Activated naive CD8-positive, alpha-beta T cell treated with anti-CD3 and anti-CD28 coated beads for 36 hours (primary cell): ENCODE results near the gene MBD5. TPM values are rescaled to one million over a fixed set of nuclear protein-coding genes. Genes with fewer than 3 reads are reported as not detected.

Experiments
- DNase-seq: peaks from one replicate; pipeline ENCODE4 v3.0.0; 2021
- H3K27ac Mint-ChIP-seq: one replicate; pipeline ENCODE4 v1.8.0; 2022; ENCODE audit warnings: mild to moderate bottlenecking, moderate library complexity, mixed read lengths
- H3K27me3 Mint-ChIP-seq: one replicate; pipeline ENCODE4 v1.8.0; 2022; ENCODE audit warnings: mild to moderate bottlenecking, mixed read lengths
- H3K36me3 Mint-ChIP-seq: one replicate; pipeline ENCODE4 v1.8.0; 2021; ENCODE audit warnings: mild to moderate bottlenecking, mixed read lengths
- H3K4me1 Mint-ChIP-seq: one replicate; pipeline ENCODE4 v1.8.0; 2021; ENCODE audit warnings: mixed read lengths
- H3K4me3 Mint-ChIP-seq: one replicate; pipeline ENCODE4 v1.8.0; 2022; ENCODE audit warnings: mild to moderate bottlenecking, moderate library complexity, mixed read lengths
- H3K9me3 Mint-ChIP-seq: one replicate; pipeline ENCODE4 v1.8.0; 2022; ENCODE audit warnings: mixed read lengths
- total RNA-seq, 2 experiments: library from RNA; stranded (reverse); gene quantifications; one replicate each; pipeline ENCODE4 v1.2.3, GENCODE V29; 2021

Gene MBD5
- total RNA-seq, 2 experiments from 2014 or later: 17.0 to 17.4 TPM

DNA sequence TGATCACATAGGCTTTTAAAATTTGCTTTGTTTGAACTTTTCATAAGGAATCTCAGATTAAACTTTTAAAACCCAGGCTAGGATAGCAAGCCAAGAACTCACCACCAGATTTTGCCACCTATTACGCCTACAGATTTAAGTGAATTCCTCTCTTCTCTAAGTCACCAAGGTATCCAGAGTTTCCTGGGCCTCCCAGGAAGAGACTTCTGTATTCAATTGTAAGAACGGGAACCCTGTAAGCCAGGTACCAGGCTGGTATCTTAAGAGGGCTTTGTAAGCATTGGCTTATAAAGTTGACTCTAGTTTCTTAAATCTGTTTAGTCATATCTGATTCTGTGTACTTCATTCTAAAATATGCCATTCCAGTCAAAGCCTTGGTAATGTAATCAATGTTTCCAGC is 285.1 kb downstream of the MBD5 start:
- no peak for DNase-seq
- Mint-ChIP-seq H3K27me3 (no peaks in the 10 kb centered on the region), H3K4me1 (no peaks in the 10 kb centered on the region), H3K4me3 (no peak overlapping the region), H3K27ac (no peak overlapping the region), H3K9me3 (no peaks in the 10 kb centered on the region), H3K36me3 (peaks cover 10% of the 10 kb centered on the region)

DNA sequence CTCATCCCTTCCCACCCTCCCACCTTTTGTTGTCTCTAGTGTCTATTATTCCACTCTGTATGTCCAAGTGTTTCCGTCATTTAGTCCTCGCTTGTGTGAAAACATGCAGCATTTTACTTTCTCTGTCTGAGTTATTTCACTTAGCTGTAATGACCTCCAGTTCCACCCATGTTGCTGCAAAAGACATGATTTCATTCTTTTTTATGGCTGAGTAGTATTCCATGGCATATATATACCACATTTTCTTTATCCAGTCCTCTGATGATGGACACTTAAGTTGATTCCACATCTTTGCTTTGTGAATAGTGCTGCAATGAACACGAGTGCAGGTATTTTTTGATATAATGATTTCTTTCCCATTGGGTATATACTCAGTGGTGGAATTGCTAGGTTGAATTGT is 296.7 kb downstream of the MBD5 start:
- peaks cover 1% of the 10 kb centered on the region for H3K4me1 Mint-ChIP-seq
- no peak overlapping the region for H3K27ac Mint-ChIP-seq
- peaks cover 9% of the 10 kb centered on the region for H3K9me3 Mint-ChIP-seq
- DNase-seq: no peak
- H3K27me3 Mint-ChIP-seq: no peaks in the 10 kb centered on the region
- no peak overlapping the region for H3K4me3 Mint-ChIP-seq
- peaks cover 31% of the 10 kb centered on the region for H3K36me3 Mint-ChIP-seq

DNA sequence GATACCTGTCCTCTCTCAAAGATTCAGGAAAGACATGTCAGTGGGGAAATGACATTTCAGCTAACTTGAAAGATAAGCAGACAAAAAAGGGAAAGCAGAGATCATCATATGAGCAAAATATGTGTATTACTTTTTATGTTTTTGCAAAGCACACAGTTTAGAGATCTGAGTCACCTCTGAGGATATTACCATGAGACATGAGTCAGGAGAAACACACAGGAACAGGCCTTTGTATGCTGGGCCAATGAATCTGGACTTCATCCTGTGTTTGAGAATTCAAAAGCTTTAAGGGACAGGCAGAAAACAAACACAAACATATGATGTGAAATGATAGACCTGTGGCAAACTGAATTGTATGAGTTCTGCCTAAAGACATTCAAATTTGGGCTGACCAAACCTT is 317.6 kb downstream of the MBD5 start:
- DNase-seq: no peak
- no peak overlapping the region for H3K27ac Mint-ChIP-seq
- H3K4me3 Mint-ChIP-seq: no peak overlapping the region
- no peaks in the 10 kb centered on the region for H3K27me3 Mint-ChIP-seq
- peaks cover 35% of the 10 kb centered on the region for H3K36me3 Mint-ChIP-seq
- H3K9me3 Mint-ChIP-seq: peaks cover 9% of the 10 kb centered on the region
- no peaks in the 10 kb centered on the region for H3K4me1 Mint-ChIP-seq

DNA sequence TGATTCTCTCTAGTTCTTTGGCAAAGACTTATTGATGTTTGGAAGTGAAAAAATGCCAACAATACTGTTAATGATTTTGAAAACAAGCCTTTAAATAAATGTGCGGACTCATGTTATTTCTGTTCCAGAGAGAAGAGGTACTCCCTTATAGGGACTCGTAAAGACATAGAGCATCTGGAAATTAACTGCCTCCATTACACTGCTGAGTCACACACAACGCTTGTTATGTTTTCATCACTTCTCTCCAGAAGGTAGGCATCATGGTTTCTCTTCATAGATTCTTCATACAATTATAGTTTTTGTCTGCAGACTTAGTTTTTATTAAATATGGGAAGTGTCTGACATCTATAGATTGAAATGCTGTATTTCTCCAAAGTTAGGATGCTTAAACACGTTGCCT is 321.2 kb downstream of the MBD5 start:
- DNase-seq: no peak
- peaks cover 14% of the 10 kb centered on the region for H3K9me3 Mint-ChIP-seq
- H3K4me1 Mint-ChIP-seq: no peaks in the 10 kb centered on the region
- H3K4me3 Mint-ChIP-seq: no peak overlapping the region
- H3K36me3 Mint-ChIP-seq: peaks cover 32% of the 10 kb centered on the region
- no peak overlapping the region for H3K27ac Mint-ChIP-seq
- H3K27me3 Mint-ChIP-seq: no peaks in the 10 kb centered on the region

DNA sequence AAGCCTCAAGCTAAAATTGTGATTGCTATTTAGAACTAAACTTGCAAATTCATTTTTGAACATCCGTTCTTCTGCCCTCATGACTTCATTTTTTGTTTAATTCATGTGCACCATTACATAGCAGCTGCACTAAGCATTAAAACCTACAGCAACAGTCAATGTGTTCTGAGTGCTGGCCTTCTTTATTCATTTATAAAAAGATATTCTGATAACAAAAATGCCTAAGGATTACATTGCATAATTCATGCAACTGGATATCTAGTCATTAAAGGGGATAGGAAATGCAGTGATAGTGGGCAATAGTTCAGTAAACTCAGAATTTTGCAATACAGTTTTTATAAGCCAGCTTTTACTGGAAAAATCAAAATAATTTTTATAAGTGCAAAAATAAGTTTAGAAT is 329.3 kb downstream of the MBD5 start:
- Mint-ChIP-seq H3K27ac (no peak overlapping the region), H3K4me3 (no peak overlapping the region), H3K4me1 (no peaks in the 10 kb centered on the region), H3K36me3 (peaks cover 27% of the 10 kb centered on the region), H3K27me3 (no peaks in the 10 kb centered on the region), H3K9me3 (peaks cover 17% of the 10 kb centered on the region)
- DNase-seq: no peak

DNA sequence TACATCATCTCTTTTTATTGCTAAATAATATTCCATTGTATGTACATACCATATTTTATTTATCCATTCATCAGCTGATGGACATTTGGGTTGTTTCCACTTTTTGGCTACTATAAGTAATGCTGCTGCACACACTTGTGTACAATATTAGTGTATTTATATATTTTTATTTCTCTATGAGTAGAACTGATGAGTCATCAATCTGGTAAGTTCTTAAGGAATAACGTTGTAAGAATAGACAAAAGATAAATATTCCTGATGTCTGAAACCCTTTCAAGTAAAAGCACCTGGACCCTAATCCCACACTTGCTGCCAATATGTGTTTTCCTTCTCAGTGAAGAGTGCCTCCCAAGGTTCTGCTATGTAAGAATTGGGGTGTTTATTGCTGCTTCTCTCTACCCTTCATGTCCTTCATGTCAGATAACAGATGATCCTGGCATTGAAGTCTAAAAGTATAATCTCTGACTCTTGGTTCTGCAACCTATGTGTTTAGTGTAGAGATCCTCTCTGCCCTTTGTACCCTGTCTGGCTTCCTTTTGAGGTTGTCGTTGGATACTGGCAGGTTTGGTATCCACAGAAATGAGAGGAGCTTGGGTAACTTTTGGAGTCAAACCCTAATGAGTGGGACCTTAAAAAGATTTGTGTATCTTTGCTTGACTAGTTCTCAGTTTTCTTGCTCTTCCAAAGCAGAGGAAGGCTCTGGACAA is 330.7 kb downstream of the MBD5 start:
- no peaks in the 10 kb centered on the region for H3K4me1 Mint-ChIP-seq
- H3K27ac Mint-ChIP-seq: no peak overlapping the region
- no peaks in the 10 kb centered on the region for H3K27me3 Mint-ChIP-seq
- H3K9me3 Mint-ChIP-seq: peaks cover 17% of the 10 kb centered on the region
- H3K36me3 Mint-ChIP-seq: peaks cover 28% of the 10 kb centered on the region
- no peak overlapping the region for H3K4me3 Mint-ChIP-seq
- DNase-seq: no peak

DNA sequence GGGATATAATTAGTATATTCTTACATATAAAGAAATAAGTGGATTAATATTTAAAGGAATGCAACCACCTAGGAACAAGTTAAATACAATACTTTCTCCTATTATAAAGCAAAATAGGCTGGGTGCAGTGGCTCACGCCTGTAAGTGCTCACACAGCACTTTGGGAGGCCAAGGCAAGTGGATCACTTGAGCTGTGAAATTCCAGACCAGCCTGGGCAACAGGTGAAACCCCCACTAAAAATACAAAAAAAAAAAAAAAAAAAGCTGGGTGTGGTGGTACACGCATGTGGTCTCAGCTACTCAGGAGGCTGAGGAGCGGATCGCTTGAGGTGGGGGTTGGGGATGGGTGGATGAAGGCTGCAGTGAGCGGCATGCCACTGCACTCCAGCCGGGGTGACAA is 337.5 kb downstream of the MBD5 start:
- Mint-ChIP-seq H3K27me3 (no peaks in the 10 kb centered on the region), H3K4me1 (no peaks in the 10 kb centered on the region), H3K36me3 (peaks cover 26% of the 10 kb centered on the region), H3K9me3 (peaks cover 14% of the 10 kb centered on the region), H3K27ac (no peak overlapping the region), H3K4me3 (no peak overlapping the region)
- DNase-seq: no peak

DNA sequence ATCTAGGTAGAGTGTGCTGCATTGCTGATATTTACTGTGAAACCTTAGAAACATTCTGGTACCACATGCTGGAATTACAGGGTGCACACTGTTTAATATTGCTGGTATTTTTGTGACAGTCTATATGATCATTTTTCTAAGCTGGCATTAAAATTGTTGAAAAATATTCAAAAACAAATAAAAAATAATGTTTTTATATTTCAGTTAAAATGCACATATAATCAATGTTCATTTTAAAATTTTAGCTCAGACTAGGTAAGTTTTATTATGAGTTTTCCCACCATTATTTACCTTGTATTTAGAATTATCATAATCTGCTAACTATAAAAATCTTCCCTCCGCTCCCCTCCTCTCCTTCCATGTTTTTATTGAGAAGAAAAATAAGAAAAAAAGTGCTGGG is 339.8 kb downstream of the MBD5 start:
- peaks cover 10% of the 10 kb centered on the region for H3K36me3 Mint-ChIP-seq
- H3K4me1 Mint-ChIP-seq: no peaks in the 10 kb centered on the region
- peaks cover 18% of the 10 kb centered on the region for H3K9me3 Mint-ChIP-seq
- no peak overlapping the region for H3K4me3 Mint-ChIP-seq
- H3K27ac Mint-ChIP-seq: no peak overlapping the region
- no peaks in the 10 kb centered on the region for H3K27me3 Mint-ChIP-seq
- no peak for DNase-seq

DNA sequence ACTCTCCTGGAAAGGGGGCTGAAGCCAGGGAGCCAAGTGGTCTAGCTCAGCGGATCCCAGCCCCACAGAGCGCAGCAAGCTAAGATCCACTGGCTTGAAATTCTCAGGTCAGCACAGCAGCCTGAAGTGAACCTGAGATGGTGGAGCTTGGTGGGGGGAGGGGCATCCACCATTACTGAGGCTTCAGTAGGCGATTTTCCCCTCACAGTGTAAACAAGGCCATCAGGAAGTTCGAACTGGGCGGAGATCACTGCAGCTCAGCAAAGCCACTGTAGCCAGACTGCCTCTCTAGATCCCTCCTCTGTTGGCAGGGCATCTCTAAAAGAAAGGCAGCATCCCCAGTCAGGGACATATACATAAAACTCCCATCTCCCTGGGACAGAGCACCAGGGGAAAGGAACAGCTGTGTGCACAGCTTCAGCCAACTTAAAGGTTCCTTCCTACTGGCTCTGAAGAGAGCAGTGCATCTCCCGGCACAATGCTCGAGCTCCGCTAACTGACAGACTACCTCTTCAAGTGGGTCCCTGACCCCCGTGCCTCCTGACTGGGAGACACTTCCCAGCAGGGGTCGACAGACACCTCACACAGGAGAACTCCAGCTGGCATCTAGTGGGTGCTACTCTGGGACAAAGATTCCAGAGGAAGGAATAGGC is 341.4 kb downstream of the MBD5 start:
- no peak overlapping the region for H3K4me3 Mint-ChIP-seq
- H3K36me3 Mint-ChIP-seq: peaks cover 10% of the 10 kb centered on the region
- H3K27ac Mint-ChIP-seq: no peak overlapping the region
- peaks cover 22% of the 10 kb centered on the region for H3K9me3 Mint-ChIP-seq
- H3K27me3 Mint-ChIP-seq: no peaks in the 10 kb centered on the region
- DNase-seq: no peak
- no peaks in the 10 kb centered on the region for H3K4me1 Mint-ChIP-seq

DNA sequence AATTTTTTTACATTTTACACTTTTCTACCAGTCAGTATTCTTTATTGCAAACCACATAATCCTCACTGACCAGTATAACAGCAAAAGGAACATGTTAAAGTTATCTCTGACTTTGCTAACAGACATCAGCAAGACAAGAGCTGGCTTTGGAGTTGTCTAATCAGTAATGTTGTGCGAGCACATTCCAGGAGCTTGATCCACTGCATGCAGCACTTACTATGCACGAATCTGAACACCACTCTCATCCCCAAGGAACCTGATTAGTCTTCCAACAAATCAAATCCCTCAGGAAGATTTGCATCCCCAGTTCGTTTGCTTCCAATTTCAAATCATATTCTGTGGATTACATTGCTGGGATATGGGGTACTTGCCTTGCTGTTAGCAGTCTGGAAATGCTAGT is 354.3 kb downstream of the MBD5 start:
- peaks cover 2% of the 10 kb centered on the region for H3K36me3 Mint-ChIP-seq
- no peak for DNase-seq

DNA sequence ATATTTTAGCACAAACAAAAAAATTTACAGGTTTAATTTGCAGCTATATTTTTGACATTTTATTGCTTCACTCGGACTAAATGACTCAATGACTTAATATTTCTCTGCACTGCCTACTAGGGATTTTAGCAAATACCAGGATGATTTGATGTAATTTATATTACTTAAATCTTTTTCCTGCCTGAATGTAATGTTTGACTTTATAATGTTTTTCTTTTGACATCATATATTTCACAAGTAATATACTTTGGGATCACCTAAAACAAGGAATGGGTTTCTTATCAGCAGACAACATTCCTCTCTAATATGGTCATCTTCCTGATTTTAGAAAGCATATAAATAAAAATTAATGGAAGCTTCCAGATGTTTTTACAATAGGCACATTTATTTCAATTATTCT is 370.4 kb downstream of the MBD5 start:
- Mint-ChIP-seq H3K4me1 (no peaks in the 10 kb centered on the region), H3K27ac (no peak overlapping the region)

More for the DNA sequence above, 354.3 kb downstream of the MBD5 start:
- Mint-ChIP-seq H3K9me3 (peaks cover 7% of the 10 kb centered on the region), H3K4me1 (no peaks in the 10 kb centered on the region), H3K27me3 (no peaks in the 10 kb centered on the region), H3K4me3 (no peak overlapping the region), H3K27ac (no peak overlapping the region)

DNA sequence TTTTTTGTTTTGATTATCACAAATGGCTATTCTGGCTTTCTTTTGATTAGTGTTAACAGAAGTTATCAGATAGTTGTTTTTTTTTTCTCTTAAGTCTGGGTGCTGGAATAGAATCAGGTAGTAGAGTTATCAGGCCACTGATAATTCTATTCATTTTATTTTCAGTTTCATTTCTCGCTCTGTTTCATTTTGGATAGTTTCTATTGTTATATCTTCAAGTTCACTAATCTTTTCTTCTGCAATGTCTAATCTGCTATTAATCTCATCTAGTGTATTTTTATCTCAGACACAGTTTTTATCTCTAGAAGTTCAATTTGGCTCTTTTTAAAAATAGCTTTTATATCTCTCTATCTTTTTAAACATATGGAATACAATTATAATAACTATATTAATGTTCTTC is 381.9 kb downstream of the MBD5 start:
- H3K27me3 Mint-ChIP-seq: no peaks in the 10 kb centered on the region
- H3K9me3 Mint-ChIP-seq: peaks cover 5% of the 10 kb centered on the region
- DNase-seq: no peak
- H3K27ac Mint-ChIP-seq: no peak overlapping the region
- H3K4me1 Mint-ChIP-seq: peaks cover 3% of the 10 kb centered on the region
- H3K4me3 Mint-ChIP-seq: no peak overlapping the region
- peaks cover 23% of the 10 kb centered on the region for H3K36me3 Mint-ChIP-seq

More for the DNA sequence above, 370.4 kb downstream of the MBD5 start:
- H3K36me3 Mint-ChIP-seq: peaks cover 5% of the 10 kb centered on the region
- no peaks in the 10 kb centered on the region for H3K27me3 Mint-ChIP-seq
- no peak overlapping the region for H3K4me3 Mint-ChIP-seq
- peaks cover 1% of the 10 kb centered on the region for H3K9me3 Mint-ChIP-seq
- no peak for DNase-seq

DNA sequence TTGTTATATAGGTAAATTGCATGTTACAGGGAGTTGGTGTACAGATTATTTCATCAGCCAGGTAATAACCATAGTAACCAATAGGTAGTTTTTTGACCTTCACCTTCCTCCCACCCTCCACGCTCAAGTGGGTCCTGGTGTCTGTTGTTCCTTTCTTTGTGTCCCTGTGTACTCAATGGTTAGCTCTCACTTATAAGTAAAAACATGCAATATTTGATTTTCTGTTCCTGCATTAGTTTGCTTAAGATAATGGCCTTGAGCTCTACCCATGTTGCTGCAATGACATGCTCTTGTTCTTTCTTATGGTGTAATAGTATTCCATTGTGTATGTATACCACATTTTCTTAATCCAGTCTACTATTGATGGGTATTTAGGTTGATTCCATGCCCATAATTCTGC is 390.0 kb downstream of the MBD5 start:
- no peaks in the 10 kb centered on the region for H3K27me3 Mint-ChIP-seq
- no peaks in the 10 kb centered on the region for H3K4me1 Mint-ChIP-seq
- peaks cover 36% of the 10 kb centered on the region for H3K36me3 Mint-ChIP-seq
- no peak overlapping the region for H3K4me3 Mint-ChIP-seq
- no peak overlapping the region for H3K27ac Mint-ChIP-seq
- no peak for DNase-seq
- H3K9me3 Mint-ChIP-seq: peaks cover 35% of the 10 kb centered on the region

DNA sequence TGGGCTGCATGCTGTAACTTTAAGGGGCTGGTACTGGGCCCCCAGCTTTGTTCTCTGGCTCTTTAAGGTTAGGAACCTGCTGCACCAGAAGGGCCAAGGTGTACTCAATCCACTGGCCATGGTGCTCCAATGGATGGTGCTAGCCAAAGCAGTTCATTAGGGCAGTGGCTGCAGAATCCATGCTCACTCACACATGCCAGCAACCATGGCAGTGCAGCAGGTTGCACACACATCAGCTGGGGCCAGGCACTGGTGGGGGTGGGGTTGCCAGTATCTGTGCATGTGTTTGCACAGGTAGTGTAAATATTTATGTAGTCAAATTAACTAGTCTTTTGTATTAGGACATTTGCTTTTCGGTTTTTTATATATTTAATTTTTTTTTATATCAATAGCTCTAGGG is 395.4 kb downstream of the MBD5 start:
- Mint-ChIP-seq H3K4me3 (no peak overlapping the region), H3K27ac (no peak overlapping the region), H3K36me3 (peaks cover 35% of the 10 kb centered on the region), H3K27me3 (no peaks in the 10 kb centered on the region), H3K4me1 (no peaks in the 10 kb centered on the region), H3K9me3 (peaks cover 35% of the 10 kb centered on the region)
- no peak for DNase-seq

DNA sequence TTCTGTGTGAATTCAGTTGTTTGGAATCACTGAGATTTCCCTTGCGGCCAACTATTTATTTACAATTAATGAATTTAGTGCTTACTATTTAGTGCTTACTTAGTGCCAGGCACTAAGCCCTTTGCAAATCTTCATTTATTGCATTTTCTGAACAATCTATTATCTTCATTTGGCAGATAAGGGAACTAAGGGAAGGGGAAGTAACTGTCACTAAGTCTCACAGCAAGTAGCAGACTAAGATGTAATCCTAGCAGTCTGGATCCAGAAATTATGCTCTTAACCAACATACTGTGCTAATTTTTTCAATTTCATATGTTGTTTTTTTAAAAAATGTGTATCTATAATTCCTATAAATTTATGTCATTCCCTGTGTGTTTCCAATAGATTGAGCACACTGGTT is 409.2 kb downstream of the MBD5 start:
- no peak overlapping the region for H3K27ac Mint-ChIP-seq
- H3K9me3 Mint-ChIP-seq: peaks cover 9% of the 10 kb centered on the region
- no peaks in the 10 kb centered on the region for H3K27me3 Mint-ChIP-seq
- H3K4me3 Mint-ChIP-seq: no peak overlapping the region
- H3K4me1 Mint-ChIP-seq: peaks cover 2% of the 10 kb centered on the region
- no peaks in the 10 kb centered on the region for H3K36me3 Mint-ChIP-seq
- no peak for DNase-seq

DNA sequence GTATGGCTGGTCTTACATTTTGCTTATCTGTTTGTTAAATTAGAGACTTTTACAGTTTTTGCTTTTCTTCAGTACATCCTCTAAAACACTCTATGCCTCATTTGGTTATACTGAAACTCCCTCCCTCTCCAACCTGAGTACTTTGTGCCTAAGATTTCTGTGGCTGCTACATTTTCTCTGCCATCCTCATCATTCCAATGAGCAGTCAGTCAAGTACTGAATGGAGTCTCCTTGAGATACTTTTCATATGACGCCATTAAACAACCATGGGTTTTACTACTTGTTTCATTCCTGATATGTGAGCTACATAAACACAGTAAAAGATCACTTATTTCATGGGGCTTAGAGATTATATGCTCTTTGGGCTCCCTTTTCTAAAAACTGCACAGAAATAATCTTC is 427.0 kb downstream of the MBD5 start:
- no peaks in the 10 kb centered on the region for H3K27me3 Mint-ChIP-seq
- no peak overlapping the region for H3K27ac Mint-ChIP-seq

More for the DNA sequence above, 427.0 kb downstream of the MBD5 start:
- Mint-ChIP-seq H3K9me3 (peaks cover 1% of the 10 kb centered on the region), H3K4me1 (no peaks in the 10 kb centered on the region), H3K36me3 (no peaks in the 10 kb centered on the region), H3K4me3 (no peak overlapping the region)
- no peak for DNase-seq
